Right lobe of liver (tissue), 6 donors: ENCODE results near the gene TSSK2. TPM values are rescaled to one million over a fixed set of nuclear protein-coding genes. Genes with fewer than 3 reads are reported as not detected.

Experiments used
- ATAC-seq, 4 donors: fragments of 200-7000 bp; cut with Tn5 transposase; one replicate each; pipeline ENCODE4 v1.9.1; 2020; ENCODE audit warnings: mild to moderate bottlenecking in 4 of 4, moderate library complexity in 4 of 4
- DNase-seq, 3 donors: peaks; one replicate each; pipeline ENCODE4 v3.0.0-alpha.2; 2020
- H3K27ac ChIP-seq, 3 donors: fragments of 200-600 bp; one replicate each; pipeline ENCODE4 v1.8.0; 2022
- H3K27me3 ChIP-seq, 2 donors: fragments of 200-600 bp; one replicate each; pipeline ENCODE4 v1.8.0; 2022
- H3K36me3 ChIP-seq, 4 donors: fragments of 200-600 bp; sonication (generic) in 1 of 4; one replicate each; pipeline versions ENCODE4 v1.5.1 to v1.8.0; 2017 to 2022; ENCODE audit warnings: control low read depth in 1 of 4
- H3K4me1 ChIP-seq, 4 donors: fragments of 200-600 bp; sonication (generic) in 1 of 4; one replicate each; pipeline versions ENCODE4 v1.5.1 to v1.8.0; 2017 to 2022; ENCODE audit warnings: control low read depth in 1 of 4
- H3K4me3 ChIP-seq, 3 donors: fragments of 200-600 bp; one replicate each; pipeline ENCODE4 v1.8.0; 2022
- H3K9me3 ChIP-seq, 4 donors: fragments of 200-600 bp; sonication (generic) in 1 of 4; one replicate each; pipeline versions ENCODE4 v1.5.1 to v1.8.0; 2017 to 2022; ENCODE audit warnings: control low read depth in 1 of 4
- CTCF ChIP-seq, 4 donors: fragments of 200-600 bp in 3 of 4; fragments of 450-650 bp in 1 of 4; IDR thresholded peaks; one replicate each; pipeline versions ENCODE4 v1.5.1 to v1.8.0; 2016 to 2022; ENCODE audit warnings: antibody characterized with exemption in 4 of 4, mild to moderate bottlenecking in 2 of 4
- POLR2A ChIP-seq: fragments of 450-650 bp; IDR thresholded peaks from one replicate; pipeline ENCODE4 v1.6.1; 2017; ENCODE audit warnings: antibody characterized with exemption, mild to moderate bottlenecking
- WGBS: methylation state at CpG from one replicate; pipeline ENCODE4 v1.1.6; 2018; ENCODE audit warnings: low coverage, low lambda C conversion rate; ENCODE audit not compliant: insufficient coverage; ENCODE audit errors: missing lambda C conversion rate; 5-methylcytosine and 5-hydroxymethylcytosine counted together
- intact Hi-C, 2 donors: fragments of 100-400 bp; cut with DNase I; formaldehyde crosslinking; loops; one replicate each; pipeline versions ENCODE4 v1.11.2 to v1.14.1; 2022
- total RNA-seq, 6 experiments: library from RNA; depleted of rRNA in 2 of 6; stranded (reverse); fragments of >200 nt in 2 of 6; fragmentation: NEBNext Ultra II Directional in 3 of 6; extraction: Animal tissue kit (Norgen Biotek cat#: 25700) in 3 of 6; gene quantifications; one replicate each; pipeline versions ENCODE4 v1.1.0 to v1.2.4, GENCODE V29; 2016 to 2023
- donor health status: DM: no; HTN: yes; CAD: no.
- donor health status: DM: no; HTN: no; CAD: no.
- donor health status: DM: no; HTN: no; CAD: no.
- donor health status: DM: no; HTN: yes; CAD: no.
- donor health status: DM: no; HTN: yes; CAD: no.

TSSK2 gene
- total RNA-seq, 6 experiments from 2014 or later: not detected

- ATAC-seq (no peak), DNase-seq (no peak)
- Histone ChIP-seq H3K27ac (no peak overlapping the region), H3K9me3 (no peaks in the 10 kb centered on the region), H3K4me3 (no peak overlapping the region), H3K27me3 (no peaks in the 10 kb centered on the region), H3K4me1 (peaks cover 0 to 27% (median 2%) of the 10 kb centered on the region in 4 donors), H3K36me3 (no peaks in the 10 kb centered on the region)
- intact Hi-C loops: no loop called here
- TF ChIP-seq CTCF (IDR thresholded peaks at IDR 0.05) (no peak), POLR2A (no peak)
- 17% methylated on average over 1 of the region's 4 CpGs for WGBS
Measured at GRCh38 chr22:19115628-19116027, 15.5 kb upstream of the TSSK2 start.

GRCh38 chr22:19117111-19117512, 14.0 kb upstream of the TSSK2 start:
- intact Hi-C loops: no loop called here
- WGBS: 82% methylated on average over 7 of the region's 9 CpGs
- Histone ChIP-seq H3K27ac (no peak overlapping the region), H3K36me3 (no peaks in the 10 kb centered on the region), H3K9me3 (no peaks in the 10 kb centered on the region), H3K4me3 (no peak overlapping the region), H3K27me3 (no peaks in the 10 kb centered on the region), H3K4me1 (peaks cover 0 to 31% (median 6%) of the 10 kb centered on the region in 4 donors)
- ATAC-seq (no peak), DNase-seq (no peak)
- TF ChIP-seq POLR2A (no peak), CTCF (IDR thresholded peaks at IDR 0.05) (no peak)

- no peak for ATAC-seq
- no peak for DNase-seq
- H3K4me1 ChIP-seq: peaks cover 0 to 35% (median 6%) of the 10 kb centered on the region in 4 donors
Measured at GRCh38 chr22:19118329-19118880, 12.7 kb upstream of the TSSK2 start.

GRCh38 chr22:19119949-19120348, 11.2 kb upstream of the TSSK2 start:
- Histone ChIP-seq H3K9me3 (no peaks in the 10 kb centered on the region), H3K27ac (no peak overlapping the region), H3K4me3 (no peak overlapping the region), H3K27me3 (no peaks in the 10 kb centered on the region), H3K4me1 (peaks cover 0 to 32% (median 6%) of the 10 kb centered on the region in 4 donors), H3K36me3 (no peaks in the 10 kb centered on the region)
- WGBS: 80% methylated on average over 3 of the region's 8 CpGs
- intact Hi-C loops: no loop called here
- DNase-seq (no peak), ATAC-seq (no peak)
- no peak for TF ChIP-seq POLR2A

More at GRCh38 chr22:19118329-19118880, 12.7 kb upstream of the TSSK2 start:
- TF ChIP-seq CTCF (IDR thresholded peaks at IDR 0.05) (no peak), POLR2A (no peak)
- 90% methylated on average over 2 of the region's 4 CpGs for WGBS
- no peak overlapping the region for H3K27ac ChIP-seq
- H3K27me3 ChIP-seq: no peaks in the 10 kb centered on the region
- H3K4me3 ChIP-seq: no peak overlapping the region
- intact Hi-C loops: no loop called here
- H3K9me3 ChIP-seq: no peaks in the 10 kb centered on the region
- no peaks in the 10 kb centered on the region for H3K36me3 ChIP-seq

- H3K4me3 ChIP-seq: peak overlapping the region; percentile 55 to 99 (median 99)
- DNase-seq (peak; percentile 77 to 78 (median 77)), ATAC-seq (peak; percentile 44 to 77 (median 59))
- whole genome bisulfite sequencing: 15% methylated on average over 16 of the region's 23 CpGs
- H3K27me3 ChIP-seq: no peaks in the 10 kb centered on the region
- peak overlapping the region; percentile 70 to 97 (median 93) for H3K27ac ChIP-seq
- intact Hi-C loops: no loop called here
- peaks cover 0 to 21% (median 4%) of the 10 kb centered on the region in 4 donors for H3K4me1 ChIP-seq
- no peaks in the 10 kb centered on the region for H3K9me3 ChIP-seq
- no peaks in the 10 kb centered on the region for H3K36me3 ChIP-seq
- TF ChIP-seq CTCF (IDR thresholded peaks at IDR 0.05) (no peak), POLR2A (peak; percentile 19)
Measured at GRCh38 chr22:19120829-19121630, 10.1 kb upstream of the TSSK2 start.
